ENCODE results near the gene FCHO1.

DNA sequence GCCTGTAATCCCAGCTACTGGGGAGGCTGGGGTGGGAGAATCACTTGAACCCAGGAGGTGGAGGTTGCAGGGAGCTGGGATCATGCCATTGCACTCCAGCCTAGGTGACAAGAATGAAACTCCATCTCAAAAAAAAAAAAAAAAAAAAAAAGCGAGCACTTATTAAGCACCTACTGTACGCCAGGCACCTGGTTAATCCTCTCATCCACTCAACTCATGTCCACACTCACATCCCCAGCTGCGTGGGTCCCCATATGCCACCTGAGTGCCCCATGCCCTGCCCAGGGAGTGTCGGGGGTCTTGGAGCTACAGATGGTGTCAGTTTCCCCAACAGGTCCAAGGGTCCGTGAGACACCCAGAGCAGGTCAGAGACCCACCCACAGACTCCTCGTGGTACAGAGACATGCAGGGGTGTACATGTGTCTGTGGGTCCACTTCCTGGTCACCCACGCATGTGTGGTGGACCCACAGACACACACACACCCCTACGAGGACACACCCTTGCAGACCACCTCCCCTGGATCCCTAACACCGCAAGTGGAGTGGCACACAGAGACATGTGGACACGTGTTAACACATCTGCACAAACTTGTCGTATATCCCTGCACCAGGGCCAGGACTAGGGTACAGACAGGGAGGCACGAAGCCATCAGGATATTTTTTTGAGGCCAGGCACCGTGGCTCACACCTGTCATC lies 66.5 kb downstream of the FCHO1 start:
- TF ChIP-seq, protein P1, sequence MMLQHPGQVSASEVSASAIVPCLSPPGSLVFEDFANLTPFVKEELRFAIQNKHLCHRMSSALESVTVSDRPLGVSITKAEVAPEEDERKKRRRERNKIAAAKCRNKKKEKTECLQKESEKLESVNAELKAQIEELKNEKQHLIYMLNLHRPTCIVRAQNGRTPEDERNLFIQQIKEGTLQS (IDR thresholded peaks at IDR 0.05), result no peak
- no peak for TF ChIP-seq CTCF (IDR thresholded peaks at IDR 0.05; ENCODE audit: low read depth, low read length, missing input control)
- TF ChIP-seq HNF4G (IDR thresholded peaks at IDR 0.05), result no peak
- TF ChIP-seq TAF1 (conservative IDR thresholded peaks at IDR 0.05), result no peak
- no peak for TF ChIP-seq FOXA1 (IDR thresholded peaks at IDR 0.05)
- TF ChIP-seq RAD21 (IDR thresholded peaks at IDR 0.05), result no peak
- no peak for TF ChIP-seq SP1 (IDR thresholded peaks at IDR 0.05)
- TF ChIP-seq MAX (IDR thresholded peaks at IDR 0.05), result no peak
- no peak for TF ChIP-seq YY1 (IDR thresholded peaks at IDR 0.05)
- TF ChIP-seq ZBTB33 (IDR thresholded peaks at IDR 0.05), result no peak
